ENCODE data around the gene ZFHX3. TPM values are rescaled to one million over a fixed set of nuclear protein-coding genes. Genes with fewer than 3 reads are reported as not detected.

ZFHX3 gene
- polyA plus RNA-seq, 1 donor (not counting 4 experiments of a cell fraction or from before 2014, with no cell fraction given): 1.2 TPM

DNA sequence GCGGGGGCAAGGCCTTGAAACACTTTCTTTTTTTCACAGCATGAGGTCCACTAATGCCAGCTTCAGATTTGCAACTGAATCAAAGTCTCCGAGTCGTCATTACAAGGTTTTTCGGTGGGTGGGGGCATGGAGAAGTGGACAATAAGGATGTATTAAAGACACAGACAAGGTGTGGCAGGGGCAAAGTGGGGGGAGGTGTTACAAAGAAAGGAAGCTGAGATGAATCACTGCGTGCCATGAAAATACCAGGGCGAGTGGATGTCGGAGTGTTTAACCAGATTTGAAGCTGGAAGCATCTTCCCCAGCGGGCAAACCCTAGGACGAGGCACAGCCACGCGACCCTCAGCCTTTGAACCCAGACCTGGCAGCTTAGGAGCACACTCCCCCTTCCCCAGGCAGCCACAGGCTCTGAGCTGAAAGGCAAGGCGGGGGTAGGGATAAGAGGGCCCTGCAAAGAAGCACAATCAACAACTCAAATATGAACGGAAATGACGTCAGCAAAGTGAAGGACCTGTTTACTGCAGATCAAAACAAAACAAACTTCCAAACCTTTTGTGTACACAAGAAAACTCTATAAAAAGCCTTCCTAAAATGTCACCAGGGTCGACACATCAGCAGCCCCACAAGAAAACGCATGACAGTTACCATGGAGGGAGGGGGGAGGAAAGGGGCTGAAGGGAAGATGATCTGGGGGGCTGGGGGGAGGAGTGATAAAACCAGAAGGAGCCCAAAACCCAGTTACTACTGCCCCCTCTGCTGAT is 5.6 kb upstream of the ZFHX3 start:
- peaks cover 48% of the 10 kb centered on the region for H3K79me2 ChIP-seq (ENCODE audit: control insufficient read depth, insufficient read depth, low read length)
- peaks cover 41% of the 10 kb centered on the region for H3K4me1 ChIP-seq (ENCODE audit: control insufficient read depth, extremely low read depth, insufficient read depth, low read length)
- no peak for FAIRE-seq
- no peak overlapping the region for H3K27ac ChIP-seq (ENCODE audit: control insufficient read depth, insufficient read depth, low read length)
- no peak overlapping the region for H3K4me3 ChIP-seq (ENCODE audit: control insufficient read depth in 2 of 3, extremely low read depth in 1 of 3, insufficient read depth in 2 of 3, low read depth in 1 of 3, low read length in 3 of 3)
- no peaks in the 10 kb centered on the region for H3K27me3 ChIP-seq (ENCODE audit: control insufficient read depth, extremely low read depth, insufficient read depth, low read length)
- no peaks in the 10 kb centered on the region for H3K36me3 ChIP-seq (ENCODE audit: control insufficient read depth in 2 of 2, extremely low read depth in 1 of 2, insufficient read depth in 2 of 2, low read length in 2 of 2)
- dilution Hi-C loops (cut with MboI; ENCODE audit: extremely low pct_ligation_motif_present, low sequenced_read_pairs): no loop called here
- no peaks in the 10 kb centered on the region for H3K9me1 ChIP-seq (ENCODE audit: control insufficient read depth, extremely low read depth, insufficient read depth, low read length)
- DNase-seq (ENCODE audit: low read depth, low spot score): no peak
- peaks cover 3% of the 10 kb centered on the region for H4K20me1 ChIP-seq (ENCODE audit: control insufficient read depth, extremely low read depth, insufficient read depth, low read length)
- no peaks in the 10 kb centered on the region for H3K9me3 ChIP-seq (ENCODE audit: control insufficient read depth, low read depth, low read length)
- no peak overlapping the region for H3K4me2 ChIP-seq (ENCODE audit: control insufficient read depth, extremely low read depth, insufficient read depth, low read depth, low read length)
- H3K9ac ChIP-seq (ENCODE audit: control insufficient read depth, extremely low read depth, insufficient read depth, low read length): no peak overlapping the region
- no peak for TF ChIP-seq EZH2 (IDR thresholded peaks at IDR 0.05; ENCODE audit: low read length)
- TF ChIP-seq CTCF (optimal IDR thresholded peaks at IDR 0.05 in 1 of 3, IDR thresholded peaks at IDR 0.05 in 1 of 3, conservative IDR thresholded peaks at IDR 0.05 in 1 of 3; ENCODE audit: extremely low read depth in 1 of 3, insufficient read depth in 2 of 3, low read length in 3 of 3): no peak
- H2AFZ ChIP-seq (ENCODE audit: control insufficient read depth, low read length): no peak overlapping the region

GRCh38 chr16:73053038-73053363 is 5.1 kb upstream of the ZFHX3 start:
- DNase-seq (ENCODE audit: low read depth, low spot score) (no peak), FAIRE-seq (no peak)
- H4K20me1 ChIP-seq (ENCODE audit: control insufficient read depth, extremely low read depth, insufficient read depth, low read length): peaks cover 3% of the 10 kb centered on the region
- H3K9me3 ChIP-seq (ENCODE audit: control insufficient read depth, low read depth, low read length): no peaks in the 10 kb centered on the region
- H2AFZ ChIP-seq (ENCODE audit: control insufficient read depth, low read length): no peak overlapping the region
- no peaks in the 10 kb centered on the region for H3K9me1 ChIP-seq (ENCODE audit: control insufficient read depth, extremely low read depth, insufficient read depth, low read length)
- TF ChIP-seq CTCF (optimal IDR thresholded peaks at IDR 0.05 in 1 of 3, IDR thresholded peaks at IDR 0.05 in 1 of 3, conservative IDR thresholded peaks at IDR 0.05 in 1 of 3; ENCODE audit: extremely low read depth in 1 of 3, insufficient read depth in 2 of 3, low read length in 3 of 3): no peak
- no peak overlapping the region for H3K4me3 ChIP-seq (ENCODE audit: control insufficient read depth in 2 of 3, extremely low read depth in 1 of 3, insufficient read depth in 2 of 3, low read depth in 1 of 3, low read length in 3 of 3)
- no peak overlapping the region for H3K9ac ChIP-seq (ENCODE audit: control insufficient read depth, extremely low read depth, insufficient read depth, low read length)
- H3K27me3 ChIP-seq (ENCODE audit: control insufficient read depth, extremely low read depth, insufficient read depth, low read length): no peaks in the 10 kb centered on the region
- H3K36me3 ChIP-seq (ENCODE audit: control insufficient read depth in 2 of 2, extremely low read depth in 1 of 2, insufficient read depth in 2 of 2, low read length in 2 of 2): no peaks in the 10 kb centered on the region
- peaks cover 50% of the 10 kb centered on the region for H3K79me2 ChIP-seq (ENCODE audit: control insufficient read depth, insufficient read depth, low read length)
- no peak overlapping the region for H3K4me2 ChIP-seq (ENCODE audit: control insufficient read depth, extremely low read depth, insufficient read depth, low read depth, low read length)
- H3K27ac ChIP-seq (ENCODE audit: control insufficient read depth, insufficient read depth, low read length): no peak overlapping the region
- dilution Hi-C loops (cut with MboI; ENCODE audit: extremely low pct_ligation_motif_present, low sequenced_read_pairs): no loop called here
- H3K4me1 ChIP-seq (ENCODE audit: control insufficient read depth, extremely low read depth, insufficient read depth, low read length): peaks cover 41% of the 10 kb centered on the region
